Epithelial cell of prostate (primary cell): Measurements from ENCODE around the gene RTF1.
"Not testable (repeated sequence)": the region's sequence is repeated elsewhere in the genome, so short reads cannot be mapped to it uniquely, and the experiment has no call there.

ENCODE experiments used
- DNase-seq: peaks from one replicate; pipeline ENCODE4 v3.0.0-alpha.2; 2011; ENCODE audit warnings: low read depth, low spot score
- H3K27ac ChIP-seq: fragments of 450-650 bp; 2 replicates; pipeline ENCODE4 v1.5.1; 2017; ENCODE audit warnings: mild to moderate bottlenecking

Gene RTF1

GRCh38 chr15:41435037-41435786, 18.3 kb downstream of the RTF1 start:
- no peak overlapping the region for H3K27ac ChIP-seq
- no peak for DNase-seq

DNA sequence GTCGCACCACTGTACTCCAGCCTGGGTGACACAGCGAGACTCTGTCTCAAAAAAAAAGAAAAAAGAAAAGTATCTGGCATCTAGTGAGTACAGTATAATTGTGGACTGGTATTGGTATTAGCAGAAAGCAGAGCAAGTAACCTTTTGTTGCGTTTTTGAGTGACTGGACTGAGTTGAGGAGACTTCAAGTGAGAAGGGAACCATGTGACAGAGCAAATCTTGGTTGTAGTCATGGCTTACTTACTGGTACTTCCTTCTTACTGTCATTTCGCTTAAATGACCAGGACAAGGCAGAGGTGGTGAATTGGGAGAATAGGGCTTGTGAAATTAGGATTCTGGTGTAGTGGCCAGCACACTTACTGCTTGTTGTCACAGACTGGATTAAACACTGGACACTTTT, 20.6 kb downstream of the RTF1 start:
- H3K27ac ChIP-seq: no peak overlapping the region
- DNase-seq: no peak

- DNase-seq: no peak
- H3K27ac ChIP-seq: no peak overlapping the region
Measured at GRCh38 chr15:41438206-41438605, 21.3 kb downstream of the RTF1 start.

GRCh38 chr15:41438745-41439144, 21.9 kb downstream of the RTF1 start:
- not testable (repeated sequence) for H3K27ac ChIP-seq, DNase-seq

DNA sequence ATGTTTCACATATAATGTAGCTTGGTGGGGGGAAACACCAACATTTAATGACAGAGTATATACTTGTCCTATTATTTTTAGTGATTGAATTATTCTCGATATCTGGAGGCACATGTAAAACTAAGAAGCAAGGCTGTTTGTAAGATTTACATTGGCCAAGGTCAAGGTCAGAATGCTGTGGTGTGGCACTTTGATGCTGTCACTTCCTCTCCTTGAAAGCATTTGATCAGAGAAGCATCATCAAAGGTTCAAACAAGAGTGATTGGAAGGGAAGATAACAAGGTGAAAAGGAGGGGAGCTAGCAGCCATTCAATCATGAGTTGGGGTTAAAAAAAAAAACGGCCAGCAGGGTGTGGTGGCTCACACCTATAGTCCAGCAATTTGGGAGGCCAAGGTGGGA, 26.4 kb downstream of the RTF1 start:
- H3K27ac ChIP-seq: no peak overlapping the region
- no peak for DNase-seq

DNA sequence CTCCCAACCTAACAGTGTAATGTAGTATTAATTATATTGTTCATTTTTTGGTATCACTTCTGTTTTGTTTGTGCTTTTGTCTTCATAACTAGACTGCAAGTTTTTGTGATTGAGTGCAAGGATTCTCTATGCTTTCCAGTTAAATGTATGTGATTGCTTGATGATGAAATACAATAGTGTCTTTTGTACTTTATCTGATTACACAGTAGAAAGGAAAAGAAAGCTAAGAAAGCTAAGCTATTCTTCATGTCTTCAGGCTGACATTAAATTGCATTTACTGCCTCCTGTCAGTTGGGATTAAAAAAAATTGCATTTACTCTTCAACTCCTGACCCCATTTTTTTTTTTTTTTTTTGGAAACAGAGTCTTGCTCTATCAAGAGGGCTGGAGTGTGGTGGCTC, 28.5 kb downstream of the RTF1 start:
- no peak overlapping the region for H3K27ac ChIP-seq
- DNase-seq: no peak

DNA sequence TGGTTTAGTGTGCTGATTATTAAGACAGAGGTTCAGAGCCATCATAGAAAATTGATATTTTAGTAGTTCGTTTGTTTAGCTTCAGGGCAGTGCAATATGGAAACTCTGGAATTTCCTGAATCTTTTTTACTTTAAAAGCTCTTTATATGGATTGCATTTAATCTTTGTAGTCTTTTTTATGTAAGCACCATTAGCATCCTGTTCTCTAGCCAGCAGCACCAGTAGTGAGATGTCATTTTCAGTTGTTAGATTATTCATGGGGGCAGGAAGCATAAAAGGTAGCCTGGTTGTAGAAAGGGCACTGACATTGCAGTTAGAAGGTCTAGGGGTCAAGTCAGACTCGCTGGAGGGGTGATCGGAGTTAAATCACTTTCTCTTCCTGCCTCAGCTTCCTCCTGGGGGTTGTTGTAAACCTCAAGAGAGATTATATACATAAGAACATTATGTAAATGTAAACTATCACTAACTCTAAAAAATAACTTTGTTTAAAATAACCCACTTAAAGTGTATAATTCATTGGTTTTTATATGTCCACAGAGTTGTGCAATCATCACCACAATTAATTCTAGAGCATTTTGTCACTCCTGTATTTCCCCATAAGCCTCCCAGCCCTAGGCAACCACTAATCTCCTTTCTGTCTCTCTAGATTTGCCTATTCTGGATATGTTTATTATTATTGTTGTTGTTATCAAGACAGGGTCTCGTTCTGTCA, 45.3 kb downstream of the RTF1 start:
- DNase-seq: no peak
- H3K27ac ChIP-seq: no peak overlapping the region

DNA sequence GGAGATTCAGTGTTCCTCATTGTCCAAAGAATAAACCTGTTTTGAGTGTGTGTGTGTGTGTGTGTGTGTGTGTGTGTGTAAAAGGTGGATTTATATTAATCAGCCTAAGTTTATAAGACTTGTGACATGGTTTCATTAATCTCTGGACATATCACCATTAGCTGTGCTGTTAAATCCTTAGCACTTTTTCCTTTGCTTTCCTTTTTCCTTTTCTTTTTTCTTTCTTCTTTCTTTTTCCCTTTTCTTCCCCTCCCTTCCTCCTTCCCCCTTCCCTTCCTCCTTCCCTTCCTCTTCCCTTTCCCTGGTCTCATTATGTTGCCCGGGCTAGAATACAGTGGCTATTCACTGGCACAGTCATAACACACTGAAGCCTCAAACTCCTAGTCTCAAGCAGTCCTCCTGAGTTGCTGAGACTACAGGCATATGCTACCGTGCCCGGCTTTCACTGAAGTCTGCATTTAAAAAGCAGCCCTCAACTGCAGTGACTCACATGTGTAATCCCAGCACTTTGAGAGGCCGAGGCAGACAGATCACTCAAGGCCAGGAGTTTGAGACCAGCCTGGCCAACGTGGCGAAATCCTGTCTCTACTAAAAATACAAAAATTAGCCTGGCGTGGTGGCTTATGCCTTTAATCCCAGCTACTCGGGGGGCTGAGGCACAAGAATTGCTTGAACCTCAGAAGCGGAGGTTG, 48.1 kb downstream of the RTF1 start:
- no peak overlapping the region for H3K27ac ChIP-seq
- DNase-seq: no peak

GRCh38 chr15:41465822-41466421, 49.0 kb downstream of the RTF1 start:
- DNase-seq: no peak
- H3K27ac ChIP-seq: no peak overlapping the region

GRCh38 chr15:41466711-41467110, 49.8 kb downstream of the RTF1 start:
- DNase-seq: no peak
- H3K27ac ChIP-seq: no peak overlapping the region

- DNase-seq, H3K27ac ChIP-seq: not testable (repeated sequence)
Measured at GRCh38 chr15:41469644-41470043, 52.7 kb downstream of the RTF1 start.

GRCh38 chr15:41473418-41473817, 56.5 kb downstream of the RTF1 start:
- DNase-seq: no peak
- no peak overlapping the region for H3K27ac ChIP-seq

- no peak for DNase-seq
Measured at GRCh38 chr15:41474436-41474835, 57.5 kb downstream of the RTF1 start.

GRCh38 chr15:41474941-41475340, 58.0 kb downstream of the RTF1 start:
- H3K27ac ChIP-seq: no peak overlapping the region
- no peak for DNase-seq

More at GRCh38 chr15:41474436-41474835, 57.5 kb downstream of the RTF1 start:
- H3K27ac ChIP-seq: no peak overlapping the region

DNA sequence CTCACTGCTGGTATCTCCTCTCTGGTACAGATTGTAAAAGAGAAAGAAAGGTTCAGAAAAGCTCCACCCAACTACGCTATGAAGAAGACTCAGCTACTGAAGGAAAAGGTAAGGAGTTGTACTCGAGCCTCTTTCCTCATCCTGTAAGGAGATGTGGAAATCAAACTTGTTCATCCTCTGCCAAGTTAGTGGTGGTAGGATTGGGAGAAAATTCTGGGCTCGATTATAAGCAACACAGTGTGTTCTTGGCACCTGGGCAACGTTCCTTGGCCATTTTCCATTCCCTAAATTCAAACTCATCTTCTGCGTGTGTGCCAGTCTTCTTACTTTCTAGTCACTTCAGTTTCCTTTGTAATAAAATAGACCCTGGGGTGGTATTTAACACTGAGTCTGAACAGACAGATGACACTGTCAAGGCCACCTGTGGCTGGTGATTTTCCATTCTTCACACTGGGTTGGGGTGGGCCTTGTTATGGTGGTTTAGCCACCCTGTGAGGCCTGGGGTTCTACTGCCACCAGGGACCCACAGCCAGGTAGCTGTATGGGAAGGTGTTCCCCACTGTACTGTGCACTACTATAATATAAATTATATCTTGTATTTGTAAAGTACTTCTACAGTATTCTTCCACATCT, 59.6 kb downstream of the RTF1 start:
- no peak for DNase-seq
- peak overlapping the region; percentile 87 for H3K27ac ChIP-seq

DNA sequence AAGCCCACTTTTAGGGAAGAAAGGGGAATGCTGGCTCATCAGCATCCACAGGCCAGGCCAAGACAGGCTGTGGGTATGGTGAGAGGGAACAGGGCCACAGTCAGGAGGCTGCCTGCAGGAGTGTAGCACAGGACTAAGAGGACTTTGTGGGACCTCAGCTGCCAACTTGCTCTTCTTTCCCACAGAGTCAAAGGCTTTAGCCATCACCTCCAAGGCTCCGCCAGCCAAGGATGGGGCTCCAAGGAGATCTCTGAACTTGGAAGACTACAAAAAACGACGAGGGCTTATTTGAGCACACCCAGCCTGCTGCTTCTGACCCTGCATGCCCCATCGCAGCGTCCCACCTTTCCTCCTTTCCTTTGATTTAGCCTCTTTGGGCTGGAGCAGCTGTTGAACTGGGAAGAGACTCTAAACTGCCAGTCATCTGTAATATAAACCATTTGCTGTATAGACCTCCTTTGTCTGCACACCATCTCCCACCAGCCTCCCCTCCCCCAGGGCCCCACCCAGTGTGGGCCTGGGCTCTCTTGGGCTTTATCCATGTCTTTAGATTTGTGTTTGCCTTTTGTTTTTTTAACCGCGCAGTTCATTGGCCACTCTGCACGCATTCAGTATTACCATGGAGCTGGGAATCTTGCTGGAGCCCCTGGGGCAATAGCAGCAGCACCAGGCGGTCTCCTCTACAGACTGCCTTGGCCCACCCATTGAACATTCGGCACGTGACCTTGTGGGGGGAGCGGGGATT, 63.7 kb downstream of the RTF1 start:
- DNase-seq: no peak
- H3K27ac ChIP-seq: no peak overlapping the region

DNA sequence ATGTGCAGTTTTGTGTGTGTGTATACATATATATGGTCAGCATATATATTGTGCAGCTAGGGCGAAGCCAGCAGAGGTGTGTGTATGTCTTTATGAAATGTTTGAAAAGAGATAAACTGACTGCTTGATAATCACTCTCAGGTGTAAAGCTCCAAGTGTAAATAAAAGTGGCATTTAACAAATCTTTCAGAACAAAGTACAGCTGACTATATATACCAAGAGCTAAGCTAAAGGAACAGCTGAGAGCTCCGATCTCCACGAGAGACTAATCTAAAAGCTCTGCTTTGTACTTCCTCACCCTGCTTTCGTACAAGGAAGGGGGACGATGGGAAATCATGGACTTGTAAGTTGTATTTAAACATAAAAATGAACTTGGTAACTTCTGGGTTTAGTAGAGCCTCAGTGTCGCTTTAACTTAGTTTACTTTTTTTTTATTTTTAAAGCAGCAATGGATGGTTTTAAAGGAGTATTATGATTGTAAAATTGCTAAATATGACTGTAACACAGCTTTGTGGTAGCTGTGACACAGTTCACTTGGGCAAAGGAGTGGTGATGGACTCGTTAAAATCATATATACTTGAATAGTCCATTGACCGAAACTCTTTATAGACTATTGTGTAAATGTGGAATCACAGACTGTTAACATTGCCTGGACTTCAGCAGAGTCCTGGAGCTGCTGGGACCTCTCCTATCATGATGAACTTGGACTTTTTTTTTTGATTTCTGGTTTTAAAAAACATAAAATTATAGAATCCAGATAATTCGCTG, 65.4 kb downstream of the RTF1 start:
- no peak overlapping the region for H3K27ac ChIP-seq

DNA sequence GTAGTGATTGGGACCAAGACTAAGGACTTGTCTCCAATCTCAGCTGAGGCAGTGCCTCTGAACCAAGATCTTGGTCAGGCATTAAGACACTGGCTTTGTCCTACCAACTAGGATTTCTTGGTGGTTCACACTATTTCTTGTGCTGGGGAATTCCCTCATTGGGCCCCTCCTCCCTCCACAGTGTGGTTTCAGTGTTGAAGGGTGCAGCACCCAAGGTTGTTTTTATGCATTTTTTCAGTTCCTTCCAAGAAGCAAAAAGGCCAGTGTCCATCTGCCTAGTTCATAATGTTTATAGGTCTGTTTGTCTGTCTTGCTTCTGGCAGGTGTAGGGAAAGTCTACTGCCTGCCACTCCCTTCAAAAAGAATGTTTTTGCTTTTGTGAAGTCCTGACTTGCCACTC, 66.2 kb downstream of the RTF1 start:
- H3K27ac ChIP-seq: no peak overlapping the region
- no peak for DNase-seq

More for the DNA sequence above, 65.4 kb downstream of the RTF1 start:
- no peak for DNase-seq

DNA sequence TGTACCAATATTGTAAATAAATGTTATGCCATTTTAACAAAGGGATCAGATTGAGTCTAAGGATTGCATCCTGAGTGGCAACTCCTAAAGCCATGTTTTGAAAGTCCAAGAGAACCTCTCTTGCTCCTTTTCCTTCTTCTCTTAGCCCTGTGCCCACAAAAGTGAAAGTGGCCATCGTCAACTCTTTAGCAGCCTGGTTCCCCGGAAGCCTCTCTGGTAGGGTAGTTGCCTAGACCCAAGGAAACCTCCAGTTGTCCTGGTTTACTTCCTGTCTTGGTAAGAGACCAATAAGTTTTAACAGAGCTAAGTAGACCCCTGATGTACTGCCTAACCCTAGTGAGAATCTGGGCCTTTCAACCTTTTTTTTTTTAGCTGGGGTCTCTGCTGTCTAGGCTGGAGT, 66.6 kb downstream of the RTF1 start:
- DNase-seq: no peak
- H3K27ac ChIP-seq: no peak overlapping the region
